ENCODE data around the gene PLXNB2.

- TF ChIP-seq CTCF (IDR thresholded peaks at IDR 0.05 in 4 of 5, conservative IDR thresholded peaks at IDR 0.05 in 1 of 5) (no peak), POLR2A (IDR thresholded peaks at IDR 0.05) (no peak)
These were observed 7.4 kb downstream of the PLXNB2 start for GRCh38 chr22:50299785-50300619.

Measured in gastrocnemius medialis (tissue), 4 donors.